Islet precursor cell (in vitro differentiated cells): Measurements from ENCODE around the gene TBXA2R.
A peak's percentile ranks its signal among the peaks of the same experiment; 100 is the strongest.
"Not testable (repeated sequence)": the region's sequence is repeated elsewhere in the genome, so short reads cannot be mapped to it uniquely, and the experiment has no call there.

ENCODE experiments used
- DNase-seq: peaks from one replicate; pipeline ENCODE4 v3.0.0-alpha.2; 2018

The TBXA2R gene

DNA sequence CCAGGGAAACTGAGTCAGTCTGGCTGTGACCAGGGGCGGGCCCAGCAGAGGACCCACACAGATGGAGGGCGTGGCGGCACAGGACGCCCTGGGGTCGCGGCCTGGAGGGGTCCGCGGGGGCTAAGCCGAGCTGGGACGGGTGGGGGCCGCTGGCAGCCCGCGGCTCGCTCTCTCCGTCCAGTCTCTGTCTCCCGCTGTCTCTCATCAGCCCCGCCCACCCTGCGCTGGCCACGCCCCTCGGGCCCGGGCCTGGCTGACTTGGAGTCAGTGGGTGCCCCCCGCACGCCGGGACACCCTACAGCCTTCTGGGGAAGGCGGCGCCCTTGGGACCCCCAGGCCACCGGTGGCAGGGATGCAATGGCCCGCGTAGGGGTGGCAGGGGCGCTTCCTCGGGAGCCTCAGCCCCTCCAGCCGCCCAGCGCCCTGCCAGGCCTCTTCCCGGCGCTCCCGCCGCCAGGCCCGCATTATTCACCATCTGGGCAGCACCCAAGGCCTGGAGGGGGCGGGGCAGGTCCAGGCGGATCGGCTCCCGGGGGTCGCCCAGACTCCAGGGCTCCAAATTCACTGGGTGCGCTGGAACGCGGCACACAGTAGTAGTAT lies at the start of gene TBXA2R:
TSS of gene TBXA2R (minus strand) at position 186 of the 600 bp plus-strand sequence. CDS start 6,241 bp downstream, outside the sequence.
- peak; percentile 83 for DNase-seq

DNA sequence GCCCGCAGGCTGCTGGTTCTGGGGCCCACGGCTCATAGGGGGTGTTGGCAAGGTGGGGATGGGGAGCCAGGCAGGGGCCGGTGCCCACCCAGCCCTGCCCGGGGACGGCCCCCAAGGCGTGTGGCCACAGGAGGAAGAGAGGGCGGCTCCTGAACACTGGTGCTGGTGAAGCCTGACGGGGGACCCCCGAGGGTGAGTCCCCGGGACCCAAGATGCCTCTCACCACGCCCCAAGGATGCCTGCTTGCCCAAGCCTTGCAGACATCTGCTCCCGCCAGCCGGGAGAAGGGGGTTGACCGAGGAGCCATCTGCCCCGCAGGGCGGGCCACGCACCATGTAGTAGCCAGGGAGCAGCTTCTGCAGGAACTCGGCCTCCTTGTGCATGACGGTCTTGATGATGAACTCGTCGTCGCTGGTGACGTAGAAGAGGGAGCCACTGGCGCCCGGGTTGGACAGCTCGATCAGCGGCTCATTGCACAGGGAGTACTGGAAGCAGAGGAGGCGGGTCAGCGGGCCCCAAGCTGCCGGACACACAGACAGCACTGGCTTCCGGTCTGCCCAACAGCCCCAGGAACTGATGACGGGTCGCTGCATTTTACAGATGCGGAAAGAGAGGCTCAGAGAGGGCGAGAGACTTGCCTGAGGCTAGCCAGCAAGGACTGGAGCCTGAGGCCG lies 49.5 kb upstream of the TBXA2R start:
- no peak for DNase-seq

DNA sequence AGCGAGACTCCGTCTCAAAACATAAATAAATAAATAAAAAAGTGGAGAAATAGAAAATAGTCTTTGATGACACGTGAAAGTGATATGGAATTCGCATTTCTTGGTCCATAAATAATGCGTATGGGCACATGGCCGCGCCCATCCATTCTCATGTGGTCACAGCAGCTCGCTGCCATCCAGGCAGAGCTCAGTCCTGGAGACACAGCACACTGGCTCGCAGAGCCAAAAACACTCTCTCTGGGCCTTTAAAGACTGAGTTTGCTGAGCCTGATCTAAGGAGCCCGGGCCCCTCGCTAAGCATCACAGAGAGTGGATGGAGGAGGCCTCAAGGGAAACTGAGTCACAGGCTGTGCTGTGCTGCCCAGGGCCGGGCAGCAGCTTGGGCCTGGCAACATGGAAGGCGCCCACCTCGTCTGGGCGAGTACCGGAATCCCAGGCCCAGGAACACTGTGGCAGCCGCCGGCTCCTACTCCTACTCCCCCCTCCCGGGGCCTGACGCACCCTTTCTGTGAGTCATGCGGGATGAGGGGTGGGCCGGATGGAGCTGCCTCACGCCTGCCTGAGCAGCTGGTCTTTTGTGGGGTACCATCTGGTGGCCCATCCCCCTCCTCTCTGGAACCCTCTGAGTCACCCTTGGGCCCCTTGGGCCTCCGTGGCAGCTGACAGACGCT lies 48.9 kb upstream of the TBXA2R start:
- no peak for DNase-seq

DNA sequence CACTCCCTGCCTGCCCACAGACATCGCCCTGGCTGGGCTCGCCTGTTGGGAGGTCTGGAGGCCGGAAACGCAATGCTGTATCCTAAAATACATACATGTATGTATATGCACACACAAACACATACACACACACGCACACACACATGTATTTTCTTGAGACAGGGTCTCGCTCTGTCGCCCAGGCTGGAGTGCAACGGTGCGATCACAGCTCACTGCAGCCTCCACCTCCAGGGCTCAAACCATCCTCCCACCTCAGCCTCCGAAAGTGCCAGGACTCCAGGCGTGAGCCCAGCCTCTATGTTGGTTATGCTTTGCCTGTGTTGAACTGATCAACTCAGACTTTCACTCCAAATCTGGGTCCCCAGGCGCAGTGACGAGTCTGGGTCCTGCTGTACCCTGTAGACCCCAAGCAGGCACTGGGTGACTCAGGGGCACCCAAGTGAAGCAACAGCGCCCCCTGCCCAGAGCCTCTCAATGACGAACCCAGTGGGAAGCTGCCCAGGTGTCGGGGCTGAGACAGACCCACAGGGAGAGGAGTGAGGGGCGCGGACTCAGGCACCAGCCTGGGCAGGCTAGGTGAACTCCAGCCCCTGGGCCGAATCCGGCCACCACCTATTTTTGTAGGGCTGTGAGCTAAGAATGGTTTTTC lies 47.3 kb upstream of the TBXA2R start:
- no peak for DNase-seq

DNA sequence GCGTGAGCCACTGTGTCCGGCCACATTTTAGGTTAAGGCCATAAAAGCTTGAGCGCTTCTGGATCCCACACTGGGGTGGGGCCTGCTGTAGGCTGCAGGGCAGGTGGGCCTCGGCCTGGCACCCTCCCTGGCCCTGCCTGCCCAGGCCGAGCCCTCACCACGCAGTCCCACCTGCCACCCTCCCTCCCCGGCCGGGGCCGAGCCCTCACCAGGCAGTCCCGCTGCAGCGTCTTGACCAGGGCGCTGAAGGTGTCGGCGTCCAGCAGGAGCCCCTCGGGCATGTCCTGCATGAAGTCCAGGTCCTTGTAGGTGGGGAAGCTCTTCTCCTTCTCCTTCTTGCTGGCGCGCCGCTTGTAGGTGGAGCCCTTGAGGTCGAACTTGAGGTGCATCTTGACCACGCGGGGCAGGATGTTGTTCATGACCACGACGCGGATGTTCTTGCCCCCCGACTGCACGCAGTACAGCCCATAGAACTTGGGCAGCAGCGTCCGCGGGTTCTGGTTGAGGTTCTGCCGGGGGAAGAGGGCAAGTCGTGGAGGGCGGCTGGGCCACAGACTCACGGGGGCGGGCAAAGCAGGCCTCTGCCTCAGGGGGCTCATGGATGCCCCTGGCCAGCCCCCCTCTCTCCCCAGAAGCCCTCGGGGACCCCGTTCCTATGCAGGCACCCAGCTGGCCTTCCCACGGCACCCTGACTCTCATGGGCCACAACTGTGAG lies 46.6 kb upstream of the TBXA2R start:
- DNase-seq, result no peak

DNA sequence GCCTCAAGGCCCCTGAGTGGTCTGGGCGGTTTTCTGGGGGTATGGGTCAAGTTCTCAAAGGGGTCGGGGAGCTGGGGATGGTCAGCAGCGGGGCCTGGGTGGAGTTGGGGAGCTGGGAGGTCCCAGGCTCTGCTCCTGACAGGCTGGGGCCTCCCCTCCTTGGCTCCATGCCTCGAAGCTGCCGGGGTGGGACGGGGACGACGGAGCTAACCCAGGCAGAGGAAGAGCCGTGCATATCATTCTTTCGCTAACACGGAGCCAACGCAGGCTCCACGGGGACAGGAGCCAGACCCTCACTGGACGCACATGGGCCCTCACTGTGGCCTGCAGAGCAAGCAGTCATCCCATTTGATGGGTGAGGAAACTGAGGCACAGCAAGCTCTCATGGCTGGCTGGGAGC lies 45.7 kb upstream of the TBXA2R start:
- no peak for DNase-seq

DNA sequence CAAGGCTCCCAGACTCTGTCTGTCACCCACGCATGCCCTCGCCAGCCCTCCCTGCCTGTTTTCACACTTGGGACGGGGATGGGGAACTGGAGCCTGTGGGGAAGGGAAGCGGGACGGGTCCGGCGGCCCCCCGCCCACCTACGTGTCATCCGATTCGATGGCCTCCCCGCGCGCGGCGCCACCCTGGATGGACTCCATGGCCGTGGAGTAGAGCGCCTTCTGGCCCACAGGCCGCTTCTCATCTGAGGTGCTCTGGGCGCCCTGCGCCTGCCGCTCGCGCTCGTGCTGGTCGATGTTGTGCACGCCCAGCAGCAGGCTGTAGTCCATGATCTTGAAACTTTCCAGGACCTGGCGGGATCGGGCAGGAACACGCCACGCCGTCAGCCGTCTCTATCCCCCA lies 45.0 kb upstream of the TBXA2R start:
- DNase-seq, result no peak

DNA sequence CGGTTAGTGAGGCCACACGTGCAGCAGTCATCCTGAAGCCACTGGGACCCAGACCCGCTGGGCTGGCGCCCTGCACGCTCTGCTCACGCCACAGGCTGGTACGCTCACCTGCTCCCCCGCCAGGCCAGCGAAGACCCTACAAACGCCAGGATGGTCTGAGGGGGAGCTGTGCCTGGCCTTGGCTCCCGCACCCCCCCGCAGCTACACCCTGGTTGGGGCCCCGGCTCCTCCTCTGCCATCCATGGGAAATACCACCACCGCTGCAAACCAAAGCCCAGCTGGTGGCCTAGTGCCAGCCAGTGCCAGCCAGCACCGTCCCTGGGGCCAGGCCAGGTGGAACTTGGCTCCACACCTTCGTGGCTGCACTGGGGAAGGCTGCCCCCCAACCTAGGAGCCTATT lies 43.2 kb upstream of the TBXA2R start:
- DNase-seq, result no peak

DNA sequence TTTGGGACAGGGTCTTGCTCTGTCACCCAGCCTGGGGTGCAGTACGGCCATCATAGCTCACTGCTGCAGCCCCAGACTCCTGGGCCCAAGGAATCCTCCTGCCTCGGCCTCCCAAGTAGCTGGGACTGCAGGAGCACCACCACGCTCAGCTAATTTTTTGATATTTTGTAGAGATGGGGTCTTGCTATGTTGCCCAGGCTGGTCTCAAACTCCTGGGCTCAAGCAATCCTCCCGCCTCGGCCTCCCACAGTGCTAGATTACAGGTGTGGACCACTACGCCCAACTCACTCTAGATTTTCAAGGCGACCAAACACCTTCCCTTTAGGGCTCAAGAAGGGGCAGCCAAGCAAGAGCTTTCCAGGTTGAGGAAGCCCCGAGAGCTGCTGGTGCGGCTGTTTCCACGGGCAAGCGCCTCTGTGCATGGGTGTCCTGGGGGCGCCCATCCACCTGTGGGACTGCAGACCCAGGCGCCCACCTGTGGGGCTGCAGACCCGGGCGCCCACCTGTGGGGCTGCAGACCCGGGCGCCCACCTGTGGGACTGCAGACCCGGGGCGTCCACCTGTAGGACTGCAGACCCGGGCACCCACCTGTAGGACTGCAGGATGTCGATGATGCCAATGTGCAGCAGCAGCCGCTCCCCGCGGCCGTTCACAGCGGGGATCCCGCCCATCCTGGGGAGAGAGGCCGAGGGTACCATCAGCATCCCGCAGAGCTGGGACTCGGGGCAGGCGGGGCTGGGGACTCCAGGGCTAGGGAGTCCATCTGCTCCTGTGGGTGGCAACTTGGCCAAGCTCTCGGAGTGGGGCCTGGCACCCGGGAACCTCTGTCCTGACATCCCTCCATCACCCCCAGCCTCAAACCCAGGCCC lies 41.6 kb upstream of the TBXA2R start:
- DNase-seq, result no peak

DNA sequence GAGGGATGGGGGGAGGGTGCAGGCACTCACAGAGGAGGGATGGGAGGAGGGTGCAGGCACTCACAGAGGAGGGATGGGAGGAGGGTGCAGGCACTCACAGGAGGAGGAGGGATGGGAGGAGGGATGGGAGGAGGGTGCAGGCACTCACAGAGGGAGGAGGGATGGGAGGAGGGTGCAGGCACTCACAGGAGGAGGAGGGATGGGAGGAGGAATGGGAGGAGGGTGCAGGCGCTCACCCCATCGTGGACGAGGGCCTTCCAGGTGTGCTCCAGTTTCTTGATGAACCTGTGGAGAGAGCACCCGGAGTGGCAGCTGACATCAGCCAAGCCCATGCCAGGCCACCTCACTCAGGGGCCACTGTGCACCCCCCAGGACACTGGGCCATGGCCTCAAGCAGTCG lies 40.4 kb upstream of the TBXA2R start:
- not testable (repeated sequence) for DNase-seq

DNA sequence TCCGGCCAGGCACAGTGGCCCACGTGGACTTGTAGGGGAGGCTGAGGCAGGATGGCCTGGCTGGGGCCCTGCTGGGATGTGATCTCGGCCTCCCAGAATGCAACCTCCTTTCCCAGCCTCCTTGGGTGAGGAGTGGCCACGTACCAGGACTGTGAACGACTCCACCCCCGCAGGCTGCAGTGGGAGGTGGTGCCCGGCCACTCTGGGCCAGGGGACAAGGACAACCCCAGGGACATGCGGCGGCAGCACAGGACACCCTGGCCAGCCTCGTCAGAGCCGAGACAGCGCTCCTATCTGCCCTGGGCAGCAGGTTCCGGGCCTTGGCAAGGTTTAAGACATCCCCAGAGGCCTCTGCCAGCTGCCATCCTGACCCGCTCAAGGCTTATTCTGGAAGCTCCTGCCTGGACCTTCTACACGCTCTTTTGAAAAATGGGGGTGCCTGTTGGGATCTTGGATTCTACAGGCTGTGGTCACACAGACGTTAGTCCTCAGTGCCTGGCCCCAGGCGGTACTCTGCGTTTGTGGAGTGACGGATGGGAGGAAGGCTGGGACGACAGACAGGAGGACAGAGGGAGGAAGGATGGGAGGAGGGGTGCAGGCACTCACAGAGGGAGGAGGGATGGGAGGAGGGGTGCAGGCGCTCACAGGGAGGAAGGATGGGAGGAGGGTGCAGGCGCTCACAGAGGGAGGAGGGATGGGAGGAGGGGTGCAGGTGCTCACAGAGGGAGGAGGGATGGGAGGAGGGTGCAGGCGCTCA lies 39.8 kb upstream of the TBXA2R start:
- DNase-seq, result no peak

DNA sequence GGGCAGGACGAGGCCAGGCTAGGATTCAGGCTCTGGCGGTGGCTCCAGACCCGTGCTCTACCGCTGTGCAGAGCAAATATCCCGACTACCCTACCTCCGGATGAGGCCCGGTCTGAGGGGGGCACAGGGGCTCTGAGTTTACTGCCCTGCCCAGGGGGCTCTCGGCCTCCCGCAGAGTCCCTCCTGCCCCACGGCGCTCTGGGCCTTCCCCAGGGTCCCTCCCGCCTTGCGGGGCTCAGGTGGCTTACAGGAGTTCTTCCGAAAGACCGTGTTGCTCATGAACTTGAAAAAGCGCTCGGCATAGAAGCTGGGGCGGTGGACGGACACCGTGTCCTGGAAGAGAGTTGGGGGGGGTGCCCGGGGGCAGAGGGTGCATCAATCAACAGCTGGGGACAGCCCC lies 39.1 kb upstream of the TBXA2R start:
- no peak for DNase-seq

DNA sequence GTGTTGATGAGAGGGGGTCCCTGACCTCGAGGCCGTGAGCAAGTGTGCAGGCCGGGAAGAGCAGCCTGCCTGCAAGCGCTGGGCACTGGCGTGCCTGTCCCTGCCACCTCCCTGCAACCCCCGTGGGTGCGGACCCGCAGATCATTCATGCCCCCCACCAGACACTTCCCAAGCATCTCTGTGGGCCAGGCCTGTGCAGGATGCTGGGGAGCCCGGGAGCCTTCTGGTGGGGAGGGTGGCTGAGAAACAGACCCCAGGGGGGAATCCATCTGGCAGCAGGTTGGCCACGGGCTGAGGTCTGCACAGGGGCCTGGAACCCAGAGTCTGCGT lies 38.4 kb upstream of the TBXA2R start:
- DNase-seq, result no peak

DNA sequence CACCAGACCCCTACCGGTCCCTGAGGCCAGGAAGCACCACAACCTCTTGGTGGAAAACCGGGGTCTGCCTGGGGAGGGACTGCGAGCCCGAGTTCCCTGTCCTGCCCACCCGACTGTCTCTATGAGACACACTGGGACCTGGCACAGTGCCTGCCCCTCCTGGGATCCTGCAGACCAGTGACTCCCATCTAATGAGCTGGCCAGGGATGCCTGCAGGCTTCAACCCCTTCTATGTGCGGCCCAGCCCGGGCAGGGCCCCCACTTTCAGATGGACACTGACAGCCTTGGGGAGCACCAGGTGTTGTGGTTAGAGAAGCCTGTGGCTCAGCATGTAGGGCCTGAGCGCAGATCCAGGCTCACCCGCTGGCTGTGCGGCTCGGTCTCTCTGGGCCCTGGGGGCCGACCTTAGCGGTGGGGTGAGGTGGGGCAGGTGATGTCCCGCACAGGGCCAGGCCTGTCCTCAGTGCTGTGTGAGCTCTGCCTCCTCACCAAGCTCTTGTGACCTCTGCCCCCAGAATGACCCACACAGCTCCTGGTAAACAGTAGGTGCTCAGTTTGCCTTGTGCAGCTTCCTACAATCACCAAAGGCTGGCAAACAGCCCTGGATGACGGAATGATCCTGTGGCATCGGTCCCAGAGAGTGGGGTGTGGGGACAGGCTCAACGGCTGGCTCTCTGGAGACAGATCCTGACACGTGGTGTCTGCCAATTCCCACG lies 37.8 kb upstream of the TBXA2R start:
- no peak for DNase-seq

DNA sequence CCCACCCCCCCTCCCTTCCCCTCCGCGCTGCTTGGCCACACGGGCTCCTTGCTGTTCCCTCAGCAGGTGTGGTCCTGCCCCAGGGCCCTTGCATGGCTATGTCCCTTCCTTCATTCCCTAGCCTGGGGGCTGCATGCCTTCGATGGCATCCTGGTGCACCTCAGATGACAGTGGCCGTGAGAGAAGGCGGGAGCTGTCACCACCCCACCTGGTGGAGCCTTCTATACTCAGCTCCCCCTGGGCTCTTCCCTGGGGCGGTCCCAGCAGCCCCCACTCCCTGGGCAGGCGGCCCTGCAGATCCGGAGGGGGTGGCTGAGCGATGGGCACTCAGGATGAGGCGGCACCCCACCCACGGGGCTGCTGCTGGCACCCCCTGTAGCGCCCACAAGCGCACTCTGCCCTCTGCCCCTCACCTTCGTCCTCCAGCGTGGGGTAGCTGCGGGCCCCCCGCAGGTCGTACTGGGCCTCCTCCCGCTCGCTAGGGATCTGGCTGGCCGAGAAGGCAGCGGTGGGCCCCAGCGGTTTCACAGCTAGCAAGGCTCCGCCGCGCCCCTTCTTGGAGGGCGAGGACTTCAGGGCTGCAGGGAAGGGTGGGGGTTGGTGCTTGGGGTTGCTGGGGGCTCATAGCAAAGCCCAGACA lies 37.1 kb upstream of the TBXA2R start:
- DNase-seq, result no peak

DNA sequence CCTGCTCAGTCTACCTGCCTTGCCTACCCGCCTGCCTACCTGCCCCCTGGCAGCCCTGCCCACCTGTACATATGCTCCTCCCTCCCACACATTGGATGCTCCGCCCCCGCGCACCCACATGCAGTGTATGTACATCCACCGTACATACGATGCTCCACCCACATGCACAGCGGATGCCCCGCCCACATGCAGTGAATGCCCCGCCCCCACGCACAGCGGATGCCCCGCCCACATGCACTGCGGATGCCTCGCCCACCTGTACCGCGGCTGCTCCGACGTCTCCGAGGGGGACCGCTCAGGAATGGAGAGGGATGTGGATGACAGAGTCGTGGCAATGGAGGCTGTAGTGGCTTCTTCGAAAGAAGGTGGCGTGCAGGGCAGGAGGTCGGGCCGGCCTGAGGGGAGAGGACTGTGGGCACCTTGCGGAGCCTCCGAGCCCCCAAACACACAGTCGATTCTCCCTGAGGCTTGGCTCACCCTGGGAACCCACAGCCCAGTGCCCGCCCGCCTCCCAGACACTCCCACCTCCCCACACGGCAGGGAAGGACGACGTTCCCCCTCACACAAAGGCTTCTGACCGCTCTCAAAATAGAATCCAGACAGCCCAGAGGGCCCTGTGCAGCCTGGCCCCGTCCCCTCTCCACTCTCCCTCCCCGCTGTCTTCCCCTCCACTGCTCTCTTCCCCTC lies 36.5 kb upstream of the TBXA2R start:
- DNase-seq, result peak; percentile 70

DNA sequence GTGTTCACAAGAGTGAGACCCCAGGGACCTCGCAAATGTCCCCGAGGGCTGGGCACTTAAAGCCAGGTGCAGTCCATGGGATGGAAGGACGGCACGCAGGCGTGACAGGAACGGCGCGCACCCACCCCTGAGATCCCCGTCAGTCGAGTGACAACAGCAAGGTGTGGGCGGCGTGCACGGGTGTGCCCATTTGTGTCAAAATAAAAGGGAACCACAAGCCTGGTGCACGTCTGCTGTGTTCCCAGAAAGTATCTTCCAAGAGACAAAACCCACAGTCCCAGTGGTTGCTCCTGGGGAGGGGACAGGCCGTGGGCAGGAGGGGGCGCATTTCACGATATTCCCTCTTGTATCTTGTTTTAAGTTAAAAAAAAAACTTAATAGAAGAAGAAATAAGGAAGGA lies 35.6 kb upstream of the TBXA2R start:
- no peak for DNase-seq

DNA sequence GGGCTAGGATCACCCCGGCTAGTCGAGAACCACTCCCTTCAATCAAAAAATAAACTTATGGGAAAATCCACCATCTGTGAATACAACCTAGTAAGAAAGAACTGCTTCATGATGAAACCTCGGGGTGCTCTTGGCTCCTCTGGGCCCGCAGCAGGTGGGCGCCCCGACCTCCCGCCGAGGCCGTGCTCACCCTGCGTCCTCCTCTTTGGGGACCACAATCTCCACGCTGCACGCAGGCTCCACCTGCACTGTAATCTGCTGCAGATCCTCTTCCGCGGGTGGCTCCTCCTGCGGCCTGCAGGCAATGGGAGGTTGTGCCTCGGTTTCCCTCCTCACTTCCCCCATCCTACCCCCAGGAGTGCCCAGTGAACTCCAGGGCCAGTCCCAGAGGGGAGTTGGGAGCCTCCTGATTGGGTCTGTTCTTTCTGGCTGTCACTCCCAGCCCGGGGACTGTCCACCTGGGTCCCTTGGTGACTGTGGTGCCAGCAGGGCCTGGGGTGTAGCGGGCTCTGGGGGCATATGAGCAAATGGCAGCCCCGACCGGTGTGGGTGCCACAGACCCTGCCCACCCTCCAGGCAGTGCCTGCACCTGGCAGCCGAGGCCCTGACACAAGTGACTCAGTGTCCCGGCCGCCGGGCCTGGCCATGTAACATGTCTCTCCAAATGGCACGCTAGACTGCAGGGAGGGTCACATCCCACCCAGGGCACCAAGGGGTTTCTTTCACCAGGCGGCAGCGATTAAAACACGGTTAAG lies 35.0 kb upstream of the TBXA2R start:
- DNase-seq, result no peak

DNA sequence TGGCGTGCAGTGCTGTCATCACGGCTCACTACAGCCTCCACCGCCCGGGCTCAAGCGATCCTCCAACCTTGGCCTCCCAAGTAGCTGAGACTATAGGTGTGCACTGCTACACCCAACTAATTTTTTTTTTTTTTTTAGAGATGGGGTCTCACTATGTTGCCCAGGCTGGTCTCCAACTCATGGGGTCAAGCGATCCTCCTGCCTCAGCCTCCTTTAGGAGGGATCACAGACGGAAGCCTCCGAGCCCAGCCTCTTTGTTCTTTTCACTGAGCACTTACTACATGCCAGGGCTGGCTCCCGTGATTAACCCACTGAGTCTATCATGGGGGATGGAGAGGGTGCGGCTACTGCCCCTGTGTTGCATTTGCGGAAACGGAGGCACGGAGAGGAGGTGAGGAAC lies 32.8 kb upstream of the TBXA2R start:
- no peak for DNase-seq
